Measurements from ENCODE around the gene NAMPT. TPM values are rescaled to one million over a fixed set of nuclear protein-coding genes. Genes with fewer than 3 reads are reported as not detected.

Gene NAMPT
- total RNA-seq, 1 experiment from 2014 or later = 153 TPM

DNA sequence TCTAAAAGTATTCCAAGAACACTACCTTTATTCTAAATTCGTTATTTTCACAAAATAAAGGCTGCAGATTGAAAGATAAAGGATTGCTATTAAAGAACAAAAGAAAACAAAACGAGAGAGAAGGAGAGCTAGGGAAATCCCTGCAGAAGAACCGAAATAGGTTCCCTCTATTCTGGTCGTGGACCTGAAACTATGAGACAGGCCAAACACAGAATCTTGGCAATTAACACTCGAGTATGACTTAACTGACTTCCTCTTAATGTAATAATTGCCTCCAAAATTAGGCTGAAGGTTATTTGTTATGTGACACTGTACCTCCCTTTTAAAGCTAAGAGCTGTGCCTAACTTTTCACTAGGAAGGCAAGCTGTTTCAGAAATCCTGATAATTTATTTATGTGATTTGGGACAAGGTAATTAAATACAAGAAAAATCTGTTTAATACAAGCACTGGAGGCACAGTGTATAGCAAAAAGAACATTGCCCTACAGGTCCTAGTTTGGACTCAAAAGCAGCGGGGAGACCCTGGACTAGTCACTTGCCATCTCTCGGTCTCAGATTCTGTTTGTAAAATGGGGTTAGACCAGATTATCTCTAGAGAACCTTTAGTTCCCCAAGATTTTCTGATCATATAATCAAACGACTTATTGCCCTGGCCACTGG, 11.6 kb downstream of the NAMPT start:
- DNase-seq (ENCODE audit: low spot score) = no peak

DNA sequence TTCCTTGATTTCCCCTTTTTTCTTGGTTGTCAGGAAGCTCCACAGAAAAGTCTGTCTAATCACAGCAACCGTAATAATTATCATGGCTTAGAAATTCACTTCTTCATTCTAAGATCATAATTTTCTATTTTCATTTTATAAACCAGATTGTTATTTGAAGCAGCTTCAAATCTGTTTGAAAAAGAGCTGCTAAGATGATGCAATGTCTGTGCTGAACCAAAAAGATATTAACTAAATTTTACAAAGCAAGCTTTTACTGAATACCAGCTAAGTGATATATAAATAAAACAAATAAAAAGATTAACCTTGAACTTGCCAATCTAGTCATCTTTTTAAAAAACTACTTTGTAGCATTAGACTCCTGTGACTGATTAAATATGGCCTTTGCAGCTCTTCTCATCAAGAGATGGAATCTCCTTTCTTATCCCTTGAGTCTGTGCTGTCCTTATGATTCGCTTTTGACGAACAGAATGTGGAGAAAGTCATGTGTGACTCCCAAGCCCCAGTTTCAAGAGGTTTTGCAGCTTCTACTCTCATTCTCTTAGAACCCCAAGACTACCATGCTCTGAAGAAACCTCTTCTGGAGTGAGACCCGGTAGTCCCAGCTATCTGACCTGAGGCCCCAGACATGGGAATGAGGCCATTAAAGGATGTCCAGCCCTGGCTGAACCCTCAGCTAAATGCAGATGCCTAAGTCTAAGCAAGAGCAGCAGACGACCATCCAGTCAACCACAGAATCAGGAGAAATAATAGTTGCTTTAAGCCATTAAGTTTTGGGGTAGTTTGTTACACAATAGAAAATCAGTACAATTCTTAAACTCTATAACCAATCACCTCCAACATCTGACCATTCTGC, 14.4 kb downstream of the NAMPT start:
- no peak for DNase-seq (ENCODE audit: low spot score)

DNA sequence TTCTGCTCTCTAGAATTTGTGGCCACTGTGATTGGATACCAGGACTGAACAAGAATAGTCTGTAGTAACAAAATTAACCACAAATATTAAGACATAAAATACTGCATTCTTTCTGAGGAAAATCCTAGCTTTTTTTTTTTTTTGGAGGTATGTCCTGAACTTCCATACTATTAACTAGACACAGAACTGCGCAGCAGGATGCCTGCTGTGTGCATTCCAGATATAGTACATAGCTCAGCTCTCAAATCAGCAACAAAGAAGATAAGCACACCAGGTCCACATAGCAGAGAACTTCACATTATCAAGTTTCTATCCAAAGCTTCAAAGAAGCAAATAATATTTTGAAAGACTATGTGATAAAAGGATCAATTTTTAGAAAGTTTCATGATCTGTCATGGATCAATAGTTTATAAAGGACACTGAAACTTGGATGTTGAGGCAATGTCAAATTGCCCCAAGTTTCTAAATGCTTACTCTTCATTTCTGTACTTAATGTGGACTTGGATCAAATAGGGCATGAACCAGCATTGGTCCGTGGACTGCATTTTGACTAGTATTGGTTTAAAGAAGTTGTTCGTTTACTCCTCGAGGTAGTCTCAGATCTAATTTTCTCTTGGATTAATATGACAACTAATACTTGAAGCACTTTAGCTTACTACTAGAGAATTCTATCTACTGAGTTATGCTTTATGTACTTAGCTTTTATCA, 15.4 kb downstream of the NAMPT start:
- no peak for DNase-seq (ENCODE audit: low spot score)

DNA sequence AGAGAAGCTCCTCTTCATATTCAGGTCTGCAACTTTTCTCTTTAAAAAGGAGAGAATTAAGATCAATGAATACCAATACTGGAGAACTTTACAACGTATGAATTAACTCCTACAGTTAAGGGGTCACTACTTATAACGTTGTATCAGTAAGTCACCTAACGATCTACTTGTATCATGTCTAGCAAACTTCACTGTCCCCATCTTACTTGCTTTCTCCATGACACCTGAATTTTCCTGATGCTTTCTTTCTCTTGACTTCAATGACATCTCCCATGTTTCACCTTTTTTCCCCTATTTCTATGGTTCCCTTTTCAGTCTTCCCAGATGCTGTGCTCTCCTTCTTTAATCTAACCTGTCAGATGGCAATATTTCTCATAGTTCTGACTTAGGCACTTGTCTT, 19.6 kb downstream of the NAMPT start:
- no peak for DNase-seq (ENCODE audit: low spot score)

GRCh38 chr7:106262221-106262881, 22.4 kb downstream of the NAMPT start:
- no peak for DNase-seq (ENCODE audit: low spot score)

GRCh38 chr7:106260136-106260561, 24.6 kb downstream of the NAMPT start:
- no peak for DNase-seq (ENCODE audit: low spot score)

DNA sequence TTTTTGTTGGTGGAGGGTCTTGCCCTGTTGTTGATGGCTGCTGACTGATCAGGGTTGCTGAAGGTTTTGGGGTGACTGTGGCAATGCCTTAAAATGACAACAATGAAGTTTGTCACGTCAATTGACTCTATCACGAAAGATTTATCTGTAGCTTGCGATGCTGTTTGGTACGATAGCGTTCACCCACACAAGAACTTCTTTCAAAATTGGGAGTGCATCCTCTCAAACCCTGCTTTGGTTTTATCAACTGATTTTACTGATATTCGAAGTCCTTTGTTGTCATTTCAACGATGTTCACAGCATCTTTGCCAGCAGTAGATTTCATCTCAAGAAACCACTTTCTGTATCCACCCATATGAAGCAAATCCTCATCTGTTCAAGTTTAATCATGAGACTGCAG, 26.0 kb downstream of the NAMPT start:
- DNase-seq (ENCODE audit: low spot score) = no peak

- DNase-seq (ENCODE audit: low spot score) = no peak
Measured at GRCh38 chr7:106257752-106258151, 27.0 kb downstream of the NAMPT start.

- no peak for DNase-seq (ENCODE audit: low spot score)
Measured at GRCh38 chr7:106256144-106256543, 28.6 kb downstream of the NAMPT start.

GRCh38 chr7:106255246-106255645, 29.5 kb downstream of the NAMPT start:
- no peak for DNase-seq (ENCODE audit: low spot score)

GRCh38 chr7:106254525-106255116, 30.2 kb downstream of the NAMPT start:
- DNase-seq (ENCODE audit: low spot score) = no peak

GRCh38 chr7:106252568-106252967, 32.2 kb downstream of the NAMPT start:
- DNase-seq (ENCODE audit: low spot score) = no peak

DNA sequence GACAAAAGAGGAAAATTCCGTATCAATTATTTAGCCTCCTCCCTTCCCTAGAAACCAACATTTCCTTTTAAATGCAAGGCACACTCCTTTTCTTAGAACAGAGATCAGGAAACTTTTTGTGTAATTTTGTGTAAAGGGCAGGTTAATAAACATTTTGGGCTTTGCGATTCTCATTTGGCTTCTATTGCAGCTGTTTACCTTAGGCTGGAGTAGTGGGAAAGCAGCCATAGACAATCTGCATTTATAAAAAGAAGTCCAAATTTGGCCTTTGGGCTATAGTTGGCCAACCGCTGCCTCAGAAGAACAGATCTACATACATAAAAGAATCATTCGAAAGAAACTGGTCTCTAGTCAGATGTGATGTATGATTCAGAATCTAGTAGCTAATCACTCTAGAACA, 35.3 kb downstream of the NAMPT start:
- DNase-seq (ENCODE audit: low spot score) = no peak

DNA sequence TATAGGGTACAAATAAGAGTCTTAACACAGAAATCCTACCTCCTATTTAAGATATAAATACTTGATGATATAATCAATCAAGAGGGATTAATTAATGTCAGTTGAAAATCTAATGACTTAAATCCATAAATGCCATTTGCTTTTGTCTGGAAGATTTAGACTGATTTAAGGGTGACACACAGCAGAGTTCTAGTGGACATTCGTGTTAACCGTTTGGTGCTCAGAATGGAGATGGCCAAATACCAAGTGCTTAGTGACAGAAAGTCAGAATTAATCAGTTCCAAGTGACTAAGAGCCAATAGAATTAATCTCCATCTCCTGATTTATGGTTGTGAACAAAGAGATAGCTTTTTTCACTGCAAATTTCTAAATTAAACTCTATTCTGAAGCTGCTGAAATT, 36.2 kb downstream of the NAMPT start:
- DNase-seq (ENCODE audit: low spot score) = no peak

GRCh38 chr7:106247841-106248240, 36.9 kb downstream of the NAMPT start:
- DNase-seq (ENCODE audit: low spot score) = no peak

- DNase-seq (ENCODE audit: low spot score) = no peak
Measured at GRCh38 chr7:106246902-106247711, 37.7 kb downstream of the NAMPT start.

- no peak for DNase-seq (ENCODE audit: low spot score)
Measured at GRCh38 chr7:106243893-106244292, 40.9 kb downstream of the NAMPT start.

DNA sequence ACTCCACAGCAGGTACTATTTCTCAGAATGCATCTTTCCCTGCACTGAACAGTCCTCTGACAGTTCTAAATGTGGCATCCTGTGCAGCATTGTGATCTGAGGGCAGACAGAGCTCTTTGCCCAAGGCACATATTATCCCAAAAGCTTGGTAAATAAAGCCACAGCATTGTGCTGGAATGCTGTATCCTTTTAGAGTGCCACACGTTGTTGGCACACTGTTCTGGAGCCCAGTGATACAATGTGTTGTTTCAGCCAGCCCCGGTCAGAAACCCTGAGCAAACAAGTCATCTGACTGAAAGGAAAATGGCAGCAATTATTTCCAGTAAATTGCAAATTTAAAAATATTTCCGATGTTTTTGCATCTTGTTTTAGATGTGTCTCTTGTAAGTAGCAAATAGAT, 45.4 kb downstream of the NAMPT start:
- DNase-seq (ENCODE audit: low spot score) = peak; percentile 19

GRCh38 chr7:106238830-106239229, 46.0 kb downstream of the NAMPT start:
- DNase-seq (ENCODE audit: low spot score) = no peak

DNA sequence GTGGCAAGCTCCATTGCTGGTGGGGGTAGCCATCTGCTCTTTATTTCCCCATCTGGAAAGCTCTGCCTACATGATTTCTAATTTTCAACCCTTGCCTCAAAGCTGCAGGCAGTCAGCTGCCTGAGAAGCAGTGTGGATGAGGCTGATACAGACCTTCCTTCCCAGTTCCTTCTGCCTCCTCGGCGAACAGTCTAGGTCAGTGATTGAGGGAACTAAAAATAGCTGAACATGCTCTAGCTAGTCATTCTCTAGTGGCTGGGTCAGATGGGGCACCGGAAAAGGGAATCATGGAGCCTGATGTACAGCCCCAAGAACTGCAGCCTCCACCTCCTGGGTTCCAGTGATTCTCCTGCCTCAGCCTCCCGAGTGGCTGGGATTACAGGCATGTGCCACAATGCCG, 48.7 kb downstream of the NAMPT start:
- DNase-seq (ENCODE audit: low spot score) = no peak

- DNase-seq (ENCODE audit: low spot score) = no peak
Measured at GRCh38 chr7:106234425-106234824, 50.4 kb downstream of the NAMPT start.

Measured in H4 (cell line).